ENCODE measurements around the gene METTL14.

Gene METTL14

GRCh38 chr4:118734491-118735205, 49.5 kb downstream of the METTL14 start:
- no peak for DNase-seq

GRCh38 chr4:118736900-118737299, 51.7 kb downstream of the METTL14 start:
- DNase-seq: no peak

GRCh38 chr4:118738090-118738489, 52.9 kb downstream of the METTL14 start:
- no peak for DNase-seq

- DNase-seq: no peak
These were observed 54.0 kb downstream of the METTL14 start for GRCh38 chr4:118739022-118739713.

GRCh38 chr4:118740869-118741268, 55.7 kb downstream of the METTL14 start:
- no peak for DNase-seq

- DNase-seq: no peak
These were observed 56.2 kb downstream of the METTL14 start for GRCh38 chr4:118741301-118741855.

GRCh38 chr4:118742050-118742449, 56.9 kb downstream of the METTL14 start:
- no peak for DNase-seq

GRCh38 chr4:118743867-118744266, 58.7 kb downstream of the METTL14 start:
- no peak for DNase-seq

- no peak for DNase-seq
These were observed 60.2 kb downstream of the METTL14 start for GRCh38 chr4:118745357-118745756.

- DNase-seq: no peak
These were observed 61.2 kb downstream of the METTL14 start for GRCh38 chr4:118746251-118746919.

- DNase-seq: no peak
These were observed 64.3 kb downstream of the METTL14 start for GRCh38 chr4:118749347-118749988.

GRCh38 chr4:118751629-118752323, 66.6 kb downstream of the METTL14 start:
- no peak for DNase-seq

- DNase-seq: no peak
These were observed 67.4 kb downstream of the METTL14 start for GRCh38 chr4:118752551-118752950.

GRCh38 chr4:118753096-118753495, 67.9 kb downstream of the METTL14 start:
- DNase-seq: no peak

- no peak for DNase-seq
These were observed 68.5 kb downstream of the METTL14 start for GRCh38 chr4:118753685-118754084.

- no peak for DNase-seq
These were observed 69.7 kb downstream of the METTL14 start for GRCh38 chr4:118754890-118755289.

GRCh38 chr4:118755438-118756226, 70.4 kb downstream of the METTL14 start:
- no peak for DNase-seq

GRCh38 chr4:118756429-118756828, 71.2 kb downstream of the METTL14 start:
- no peak for DNase-seq

GRCh38 chr4:118756958-118757357, 71.8 kb downstream of the METTL14 start:
- DNase-seq: no peak

- no peak for DNase-seq
These were observed 72.6 kb downstream of the METTL14 start for GRCh38 chr4:118757761-118758251.

GRCh38 chr4:118758293-118758692, 73.1 kb downstream of the METTL14 start:
- DNase-seq: no peak
